T-helper 2 cell treated with Interferon-gamma antibody and Interleukin-4, amounts not matched to agents 100 ng/mL and 5 ng/mL, for 36 hours (primary cell): Measurements from ENCODE around the gene IGFALS. TPM values are rescaled to one million over a fixed set of nuclear protein-coding genes. Genes with fewer than 3 reads are reported as not detected.

ENCODE experiments used
- intact Hi-C: fragments of 100-400 bp; cut with micrococcal nuclease; formaldehyde crosslinking; loops from one replicate; pipeline ENCODE4 v1.15.1; 2023
- total RNA-seq: library from RNA; stranded (reverse); gene quantifications from 2 replicates; pipeline ENCODE4 v1.2.3, GENCODE V29; 2022

IGFALS gene
- 0.11 TPM in 1 of 2 replicates, not detected in the other for total RNA-seq

DNA sequence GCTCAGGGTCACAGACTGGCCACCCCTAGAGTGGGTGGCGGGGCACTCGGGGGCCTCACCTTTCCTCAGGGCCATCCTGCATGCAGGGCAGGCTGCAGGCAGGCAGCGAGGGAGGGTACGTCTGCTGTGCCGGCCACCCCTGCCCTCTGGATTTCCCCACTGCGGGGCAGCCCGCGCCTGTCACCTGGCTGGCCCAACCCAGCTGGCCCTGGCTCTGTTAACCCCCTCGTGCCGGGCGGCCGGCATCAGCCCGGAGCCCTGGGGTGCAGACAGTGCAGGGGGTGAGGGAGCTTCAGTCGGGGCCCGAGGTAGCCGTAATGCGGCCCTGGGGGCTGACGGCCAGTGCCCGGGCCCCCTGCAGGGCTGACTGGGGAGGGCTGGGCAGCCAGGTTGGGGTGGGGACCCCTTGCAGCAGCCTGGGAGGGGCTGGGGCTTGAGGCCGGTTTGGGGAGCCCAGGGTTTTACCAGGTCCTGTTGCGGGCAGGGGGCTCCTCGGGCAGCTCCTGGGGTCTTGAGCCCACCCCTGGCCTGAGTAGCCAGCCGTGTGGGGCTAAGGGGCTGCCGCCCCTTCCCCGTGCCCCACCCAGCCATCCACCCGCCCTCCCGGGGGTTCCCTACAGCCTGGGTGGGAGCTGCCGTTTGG is at the start of gene IGFALS:
IGFALS (minus strand) TSS at position 128 of the 643 bp plus-strand sequence; CDS start at position 75, 53 bp downstream.
- intact Hi-C loops = no loop called here

DNA sequence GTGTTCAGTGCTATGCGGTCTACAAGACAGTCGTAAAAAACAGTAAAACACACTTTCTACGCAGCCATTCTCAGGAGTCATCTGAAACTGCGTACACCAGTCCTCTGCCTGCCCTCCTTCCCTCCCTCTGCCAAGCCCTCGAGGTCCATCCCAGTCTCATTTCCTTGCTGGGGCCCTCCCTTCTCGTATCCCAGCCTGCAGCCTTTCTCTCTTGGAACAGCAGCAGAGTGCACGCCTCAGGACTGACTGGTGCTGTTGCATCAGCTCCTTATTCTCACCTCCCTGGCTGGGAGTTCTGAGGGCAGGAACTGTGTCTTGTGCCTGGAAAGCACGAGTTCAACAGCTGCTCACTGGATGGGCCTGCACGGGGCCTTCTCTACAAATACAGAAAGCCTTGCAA is 46.0 kb upstream of the IGFALS start:
- intact Hi-C loops = no loop called here

DNA sequence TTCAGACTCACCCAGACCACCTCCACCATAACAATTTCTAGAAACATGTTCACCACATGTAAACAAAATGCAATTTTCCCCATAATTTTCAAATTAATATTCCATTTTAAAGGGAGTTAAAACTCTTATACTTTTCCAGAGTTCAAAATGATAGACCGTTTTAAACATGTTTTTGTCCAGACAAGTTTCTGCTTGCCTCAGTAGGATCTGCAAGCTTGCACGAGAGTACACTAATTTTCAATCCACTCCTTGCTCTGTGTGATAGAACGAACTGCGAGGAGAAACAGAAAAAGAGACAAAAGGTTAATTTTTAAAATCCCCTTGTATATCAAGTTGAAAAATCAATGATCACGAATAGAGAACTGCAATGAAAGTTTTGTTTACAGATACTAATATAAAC is 40.6 kb upstream of the IGFALS start:
- intact Hi-C loops = no loop called here

DNA sequence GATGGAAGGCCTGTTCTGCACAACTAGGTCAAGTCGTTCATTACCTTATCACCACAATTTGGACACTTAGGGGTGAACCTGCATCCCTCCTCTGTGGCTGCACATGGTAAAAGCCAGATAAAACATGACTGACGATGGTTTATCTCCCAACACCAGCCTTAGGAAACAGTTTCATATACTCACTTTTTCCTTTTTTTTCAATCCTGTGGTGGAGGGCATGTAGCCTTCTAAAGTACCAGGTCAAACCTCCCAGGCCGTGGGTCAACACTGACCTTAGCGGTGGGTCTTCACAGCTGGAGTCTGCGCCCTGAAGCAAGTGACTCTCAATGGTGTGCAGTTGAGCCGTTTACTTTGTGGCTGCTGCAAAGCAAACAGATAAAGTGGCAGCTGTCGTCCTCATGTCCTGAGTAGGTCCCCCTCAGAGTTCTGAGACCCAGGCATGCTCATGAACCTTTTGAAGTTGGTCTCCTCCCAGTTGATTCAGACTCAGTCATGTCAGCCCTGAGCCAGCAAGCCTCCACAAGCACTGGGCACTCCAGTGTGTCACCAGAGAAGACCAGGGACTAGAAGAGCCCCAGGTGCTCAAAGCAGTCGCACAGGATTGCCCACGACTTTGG is 39.4 kb upstream of the IGFALS start:
- intact Hi-C loops = no loop called here

DNA sequence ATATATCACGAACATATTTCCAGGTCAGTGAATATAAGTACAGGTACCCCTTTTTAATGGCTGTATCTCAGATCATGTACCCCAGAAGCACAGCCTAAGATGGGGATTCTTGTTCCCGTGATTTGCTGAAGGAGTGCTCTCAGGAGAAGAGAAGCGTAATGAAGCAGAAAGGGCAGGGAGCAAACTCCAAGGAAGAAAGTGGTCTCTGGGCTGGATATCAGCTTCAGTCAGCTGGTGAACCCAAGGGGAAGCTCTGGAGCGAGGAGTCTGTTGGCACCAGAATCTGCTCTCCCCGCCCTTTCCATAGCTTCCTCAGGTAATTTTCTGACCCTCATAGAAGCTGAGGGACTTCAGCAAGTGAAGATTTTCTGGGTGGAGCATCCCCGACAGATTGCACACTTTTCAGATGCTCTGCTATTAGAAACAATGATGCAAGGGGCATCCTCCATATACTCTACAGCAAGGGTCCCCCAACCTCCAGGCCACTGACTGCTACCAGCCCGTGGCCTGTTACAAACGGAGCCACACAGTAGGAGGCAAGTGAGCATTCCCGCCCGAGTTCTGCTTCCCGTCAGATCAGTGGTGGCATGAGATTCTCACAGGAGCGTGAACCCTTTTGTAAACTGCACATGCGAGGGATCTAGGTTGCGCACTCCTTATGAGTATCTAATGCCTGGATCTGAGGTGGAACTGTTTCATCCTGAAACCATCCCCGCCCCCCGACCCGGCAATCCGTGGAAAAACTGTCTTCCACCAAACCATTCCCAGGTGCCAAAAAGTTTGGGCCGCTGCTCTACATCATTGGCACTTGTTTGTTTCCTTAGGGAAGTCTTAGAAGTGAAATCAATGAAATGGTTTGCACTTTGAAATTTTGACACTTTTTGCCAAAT is 37.9 kb upstream of the IGFALS start:
- intact Hi-C loops = no loop called here

DNA sequence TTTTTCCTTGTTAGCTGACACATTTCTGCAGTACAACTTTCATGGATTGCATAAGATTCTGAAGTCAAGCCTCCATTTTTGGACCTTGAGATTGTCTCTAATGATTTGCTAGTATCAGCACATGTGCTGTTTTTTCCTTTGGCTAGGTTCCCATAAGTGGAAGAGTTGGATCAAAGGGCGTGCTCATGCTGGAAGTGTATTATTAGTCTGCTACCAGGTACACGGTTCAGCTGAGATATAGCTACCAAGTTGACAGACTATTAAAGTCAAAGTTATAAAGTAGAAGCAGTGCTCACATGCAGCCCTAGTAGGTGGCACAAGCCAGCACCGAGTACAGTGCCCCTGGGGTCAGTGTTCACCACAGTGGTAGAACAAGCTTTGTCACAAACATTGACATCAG is 36.7 kb upstream of the IGFALS start:
- intact Hi-C loops = no loop called here

DNA sequence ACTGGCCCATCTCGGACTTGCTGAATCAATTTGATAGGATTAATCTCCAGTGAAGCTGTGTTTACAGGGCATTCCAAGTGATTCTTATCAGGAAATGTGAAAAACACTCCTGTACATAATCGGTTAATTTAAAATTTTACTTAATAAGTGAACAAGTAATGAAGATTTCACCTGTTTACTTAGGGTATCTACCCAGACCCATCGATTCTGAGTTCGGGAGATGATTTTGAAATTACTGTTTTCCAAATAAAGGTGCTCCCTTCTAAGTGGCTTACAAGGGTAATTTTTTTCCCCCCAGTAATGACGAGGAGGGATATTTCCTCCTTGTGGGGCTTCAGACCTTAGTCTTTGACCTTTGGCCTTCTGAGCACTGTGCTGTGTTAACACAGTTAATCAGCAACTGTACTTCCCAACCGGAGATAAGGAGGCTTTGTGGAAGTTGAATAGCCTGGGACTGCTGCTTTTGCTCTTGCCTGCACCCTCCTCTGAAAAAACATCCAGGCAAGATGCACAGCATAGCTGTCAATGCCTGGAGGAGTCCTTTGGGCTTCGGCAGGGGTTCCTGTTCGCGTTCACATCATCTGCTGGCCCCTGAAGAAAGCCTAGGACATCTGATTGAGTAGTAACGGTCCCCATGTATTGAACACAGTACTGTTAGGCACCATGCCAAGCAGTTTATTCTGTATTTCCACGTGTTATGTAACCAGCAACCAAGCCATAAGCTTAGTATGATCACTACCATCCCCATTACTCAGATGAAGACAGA is 35.3 kb upstream of the IGFALS start:
- intact Hi-C loops = no loop called here

DNA sequence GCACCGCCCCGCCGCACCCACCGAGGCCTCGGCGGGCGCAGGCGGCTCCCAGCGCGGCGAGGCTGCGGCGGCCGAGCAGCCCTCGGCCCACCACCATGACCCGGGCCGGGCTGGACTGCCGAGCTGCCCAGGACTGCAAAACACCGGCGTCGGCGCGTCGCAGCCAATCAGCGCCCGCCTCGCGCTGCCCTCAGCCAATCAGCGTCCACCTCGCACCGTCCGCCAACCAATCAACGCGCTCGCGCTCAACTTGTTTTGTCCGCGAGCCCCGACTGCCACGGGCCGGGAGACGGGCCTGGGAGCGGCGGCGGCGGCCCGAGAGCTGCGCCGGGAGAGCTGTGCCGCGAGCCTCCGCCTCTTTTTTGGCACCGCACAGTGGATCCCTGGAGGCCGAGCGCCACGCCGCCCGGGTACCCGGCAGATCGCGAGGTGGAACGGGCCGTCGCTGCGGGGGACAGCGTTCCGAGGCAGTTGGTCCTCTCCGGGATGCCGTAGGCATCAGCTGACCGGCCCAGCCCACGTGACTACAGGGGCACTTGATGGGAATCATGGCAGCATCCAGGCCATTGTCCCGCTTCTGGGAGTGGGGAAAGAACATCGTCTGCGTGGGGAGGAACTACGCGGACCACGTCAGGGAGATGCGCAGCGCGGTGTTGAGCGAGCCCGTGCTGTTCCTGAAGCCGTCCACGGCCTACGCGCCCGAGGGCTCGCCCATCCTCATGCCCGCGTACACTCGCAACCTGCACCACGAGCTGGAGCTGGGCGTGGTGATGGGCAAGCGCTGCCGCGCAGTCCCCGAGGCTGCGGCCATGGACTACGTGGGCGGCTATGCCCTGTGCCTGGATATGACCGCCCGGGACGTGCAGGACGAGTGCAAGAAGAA is 33.4 kb upstream of the IGFALS start, which contains the start of the genes FAHD1 and HAGH:
FAHD1 (plus strand) TSS at position 516 of the 883 bp plus-strand sequence; CDS start at position 549, 33 bp downstream.
HAGH (minus strand) TSS at position 135 of the 883 bp plus-strand sequence; CDS start at position 97, 38 bp downstream.
- intact Hi-C loops = loop anchor here (1.0 to 2.0 kb wide), 3 partner anchors 45 to 216 kb away; partner anchors contain the start of genes JPT2, NUBP2 and SPSB3

DNA sequence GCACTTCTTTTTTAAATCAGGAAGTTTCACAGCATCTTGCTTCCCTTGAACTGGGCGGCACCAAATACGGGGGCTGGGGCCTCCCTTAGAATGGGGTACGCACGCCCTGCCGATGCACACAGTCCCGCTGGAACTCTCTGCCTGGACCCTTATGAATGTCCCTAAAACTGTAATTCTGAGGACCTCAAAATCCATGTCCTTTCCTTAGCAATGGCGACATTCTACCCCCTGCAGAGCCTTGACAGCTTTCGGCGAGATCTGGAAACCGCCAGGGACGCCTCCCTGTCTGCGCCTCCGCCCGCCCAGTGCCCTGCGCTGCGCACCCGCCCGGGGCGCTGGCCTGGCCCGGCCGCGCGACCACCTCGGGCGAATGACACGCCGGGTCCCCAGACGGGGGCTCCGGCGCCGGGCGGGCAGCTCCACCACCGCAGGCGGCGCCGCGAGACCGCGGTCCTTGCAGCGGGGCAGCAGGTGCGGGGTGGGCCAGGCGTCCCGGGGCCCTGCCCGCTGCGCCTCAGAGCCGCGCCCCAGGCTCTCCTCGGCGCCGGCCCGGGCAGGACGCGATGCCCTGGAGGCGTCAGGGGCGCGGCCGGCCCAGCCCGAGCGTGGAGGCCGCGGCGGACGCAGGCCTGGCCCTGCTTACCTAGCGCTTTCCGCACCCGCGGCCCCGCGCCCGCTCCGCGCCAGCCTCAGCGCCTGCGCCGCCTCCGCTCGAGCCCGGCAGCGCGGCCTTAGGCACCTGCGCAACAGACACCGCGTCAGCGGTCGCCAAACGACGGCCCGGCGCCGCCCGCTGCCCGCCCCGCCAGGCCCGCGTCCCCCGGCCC is 32.6 kb upstream of the IGFALS start:
- intact Hi-C loops = loop anchor here (1.0 to 2.0 kb wide), 3 partner anchors 44 to 215 kb away; partner anchors contain the start of genes JPT2, NUBP2 and SPSB3

DNA sequence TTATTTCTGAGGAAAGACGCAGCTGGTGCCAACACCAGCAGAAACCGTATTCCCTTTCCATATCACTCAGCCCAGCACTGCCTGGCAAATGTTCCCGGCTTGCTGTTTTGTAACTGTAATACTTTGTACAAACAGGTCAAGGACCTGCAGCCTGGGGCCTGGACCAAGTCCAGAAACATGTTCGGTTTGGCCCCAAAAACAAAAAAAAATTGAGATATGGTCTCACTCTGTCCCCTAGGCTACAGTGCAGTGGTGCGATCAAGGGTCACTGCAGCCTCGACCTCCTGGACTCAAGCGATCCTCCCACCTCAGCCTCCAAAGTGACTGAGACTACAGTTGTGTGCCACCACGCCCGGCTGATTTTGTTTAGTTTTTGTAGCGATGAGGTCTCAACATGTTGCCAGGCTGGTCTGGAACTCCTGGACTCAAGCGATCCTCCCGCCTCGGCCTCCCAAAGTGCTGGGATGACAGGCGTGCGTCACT is 31.9 kb upstream of the IGFALS start:
- intact Hi-C loops = no loop called here

DNA sequence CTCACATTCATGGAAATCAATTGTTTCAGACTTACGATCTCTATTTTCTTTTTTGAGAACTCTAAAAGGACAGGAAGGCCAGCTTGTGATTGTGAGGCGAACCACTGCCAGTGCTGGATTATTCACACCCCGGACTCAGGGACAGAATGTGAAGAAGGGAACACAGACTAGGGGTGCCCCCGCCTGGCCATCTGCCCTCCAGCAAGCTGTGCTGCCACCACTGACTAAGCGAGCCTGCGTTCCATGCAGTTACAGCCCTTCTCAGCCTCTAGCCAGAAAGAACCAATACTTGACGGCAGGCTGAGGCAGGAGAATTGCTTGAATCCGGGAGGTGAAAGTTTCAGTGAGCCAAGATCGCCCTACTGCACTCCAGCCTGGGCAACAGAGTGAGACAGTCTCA is 30.3 kb upstream of the IGFALS start:
- intact Hi-C loops = no loop called here

DNA sequence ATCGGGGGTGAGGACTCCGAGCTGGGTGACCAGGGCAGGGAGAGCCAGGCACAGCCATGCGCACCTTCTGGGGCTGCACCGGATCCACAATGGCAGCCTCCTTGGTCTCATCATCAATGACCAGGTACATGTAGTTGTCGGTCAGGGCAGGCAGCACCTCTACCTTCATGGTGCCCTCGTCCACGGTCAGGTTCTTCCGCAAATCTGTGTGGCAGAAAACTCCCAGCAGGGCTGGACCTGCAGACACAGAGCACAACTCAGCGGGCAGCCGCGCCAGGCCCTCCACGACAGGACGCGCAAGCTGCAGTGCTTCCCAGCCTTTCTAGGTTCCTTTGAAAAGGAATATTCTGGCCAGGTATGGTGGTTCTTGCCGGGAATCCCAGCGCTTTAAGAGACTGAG is 29.3 kb upstream of the IGFALS start:
- intact Hi-C loops = no loop called here

DNA sequence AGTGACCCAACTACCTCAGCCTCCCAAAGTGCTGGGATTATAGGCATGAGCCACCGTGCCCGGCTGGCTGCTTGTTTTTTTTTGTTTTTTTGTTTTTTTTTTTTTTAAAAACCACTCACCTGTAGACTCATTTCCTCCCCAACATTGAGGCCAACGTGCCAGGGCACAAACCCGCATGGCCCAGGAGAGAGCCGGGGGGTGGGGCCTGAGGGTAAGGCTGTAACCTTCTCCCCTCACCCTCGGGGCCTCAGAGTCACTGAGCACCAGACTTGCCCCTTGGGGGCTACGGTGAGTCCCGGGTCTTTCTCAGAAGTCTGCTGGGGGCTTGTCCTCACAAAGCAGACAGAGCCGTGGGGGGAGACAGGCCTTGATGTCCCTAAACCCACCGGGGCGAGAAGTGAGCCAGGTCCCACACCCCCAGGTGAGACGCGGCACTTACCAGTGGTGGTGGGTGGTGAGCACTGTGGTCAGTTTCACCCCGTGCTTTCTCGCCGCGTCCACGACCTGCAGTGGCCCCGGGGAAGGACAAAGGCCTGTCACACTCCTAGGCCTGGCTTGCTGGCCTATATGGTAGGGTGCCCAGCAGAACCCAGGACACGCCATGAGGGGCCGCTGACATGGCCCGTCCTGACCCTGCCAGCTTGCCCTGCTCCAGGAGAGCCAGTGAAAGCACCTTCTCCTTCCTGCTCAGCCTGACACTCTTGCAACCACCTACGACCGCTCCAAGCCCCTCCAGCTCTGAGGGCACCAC is 28.5 kb upstream of the IGFALS start:
- intact Hi-C loops = no loop called here

DNA sequence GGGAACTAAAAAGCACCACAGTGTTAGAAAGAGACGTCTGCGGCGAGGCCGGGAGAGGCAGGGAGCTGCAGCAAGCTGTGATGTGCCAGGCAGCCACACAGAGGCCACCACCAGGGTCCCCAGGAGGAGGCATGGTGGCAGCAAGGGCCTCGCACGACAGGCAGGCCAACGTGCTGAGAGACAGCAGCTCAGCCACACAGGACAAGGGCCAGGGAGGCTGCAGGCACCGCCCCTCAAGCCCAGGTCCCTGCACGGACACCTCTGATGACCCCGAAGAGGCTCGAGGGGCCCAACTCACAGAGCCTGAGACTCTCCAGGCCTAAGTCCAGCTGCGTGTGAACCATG is 27.4 kb upstream of the IGFALS start:
- intact Hi-C loops = no loop called here

DNA sequence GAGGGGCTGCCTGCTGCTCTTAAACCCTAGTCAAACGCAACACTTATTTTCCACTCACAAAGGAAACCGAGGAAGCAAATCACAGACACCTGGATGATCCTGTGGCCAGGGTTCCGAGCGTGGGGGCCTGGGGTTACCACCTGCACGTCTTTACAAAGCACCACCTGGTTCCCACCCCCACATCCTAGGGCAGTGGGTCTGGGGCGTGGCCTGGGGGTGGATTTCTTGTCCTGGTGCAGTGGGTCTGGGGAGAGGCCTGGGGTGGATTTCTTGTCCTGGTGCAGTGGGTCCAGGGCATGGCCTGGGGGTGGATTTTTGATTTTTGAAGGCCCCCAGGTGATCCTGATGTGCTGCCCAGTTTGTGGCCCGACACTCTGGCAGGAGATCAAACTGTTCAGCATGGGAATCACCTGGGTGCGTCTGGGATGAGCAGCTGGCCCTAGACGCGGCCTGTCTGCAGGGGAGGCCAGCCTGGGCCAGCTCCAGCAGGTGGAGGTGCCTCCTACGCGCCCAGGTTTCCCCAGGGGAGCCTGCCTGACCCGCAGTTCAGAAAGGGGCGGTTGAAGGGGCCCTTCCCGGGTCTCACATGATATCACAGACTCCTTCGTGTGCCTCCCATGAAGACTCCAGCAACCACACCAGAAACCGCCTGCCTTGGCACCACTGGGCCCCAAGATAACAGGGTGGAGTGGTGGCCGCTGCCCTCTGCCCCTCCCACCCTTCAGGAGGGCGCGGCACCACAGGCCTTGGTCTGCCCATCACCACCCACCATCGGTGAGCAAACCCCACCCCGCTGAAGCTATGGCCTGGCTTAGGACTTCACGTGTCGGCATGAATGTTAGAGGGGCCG is 26.8 kb upstream of the IGFALS start:
- intact Hi-C loops = no loop called here

DNA sequence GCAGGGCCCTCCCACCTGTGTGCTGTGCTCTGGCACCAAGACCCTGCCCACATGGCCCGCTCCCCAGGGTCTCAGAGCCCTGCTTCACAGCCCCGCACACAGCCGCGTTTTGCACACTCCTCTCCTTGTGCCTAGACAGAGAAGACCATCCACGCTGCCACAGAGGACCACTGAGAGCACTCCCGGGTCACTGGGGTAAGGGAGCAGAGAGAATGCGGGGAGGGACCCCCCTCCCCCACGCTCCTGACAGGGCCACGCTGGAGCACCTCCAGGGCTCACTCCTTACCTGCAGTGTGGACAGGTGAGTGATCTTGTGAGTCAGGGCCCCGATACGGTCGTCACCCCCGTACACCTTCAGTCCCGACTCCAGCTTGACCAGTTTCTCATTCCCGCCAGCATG is 26.1 kb upstream of the IGFALS start:
- intact Hi-C loops = no loop called here

DNA sequence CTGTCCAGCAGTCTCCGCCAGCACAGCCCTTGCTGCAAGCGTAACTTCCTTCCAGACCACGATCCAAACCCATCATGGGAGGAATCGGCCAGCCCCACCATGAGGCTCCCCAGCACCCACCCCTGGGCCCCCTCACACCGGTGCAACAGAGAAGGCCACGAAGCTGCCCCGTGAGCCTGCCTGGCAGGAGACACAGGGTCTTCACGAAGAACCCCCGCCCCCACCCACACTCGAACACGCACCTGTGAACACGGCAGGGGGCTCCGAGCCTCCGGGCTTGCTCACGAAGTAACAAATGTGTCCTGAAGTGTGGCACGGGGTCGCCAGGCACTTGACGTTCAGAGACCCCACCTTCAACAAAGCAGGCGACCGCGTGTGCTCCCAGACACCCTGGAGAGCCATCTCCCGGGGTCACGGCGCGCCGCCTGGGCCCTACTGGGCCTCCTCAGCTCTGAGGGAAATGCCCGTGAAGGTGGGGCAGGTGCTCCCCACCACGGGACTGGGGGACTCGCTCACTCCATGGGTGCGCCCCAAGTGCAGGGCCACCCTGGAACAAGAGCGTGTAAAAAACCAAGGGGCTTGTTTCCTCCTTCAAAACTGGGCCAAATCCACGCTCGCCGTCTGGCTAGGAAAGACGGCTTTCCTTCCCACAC is 25.5 kb upstream of the IGFALS start:
- intact Hi-C loops = no loop called here
